GM12878 (cell line): Measurements from ENCODE around the gene ZNF260. TPM values are rescaled to one million over a fixed set of nuclear protein-coding genes. Genes with fewer than 3 reads are reported as not detected.
A peak's percentile ranks its signal among the peaks of the same experiment; 100 is the strongest.

Experiments used
- ATAC-seq: fragments of 200-7000 bp; cut with Tn5 transposase; 3 replicates; pipeline ENCODE4 v1.9.1; 2020; ENCODE audit warnings: mild to moderate bottlenecking, moderate library complexity
- BruUV-seq: library from RNA; stranded (reverse); fragments of 400-500 nt; replicated peaks from 2 replicates; lab custom pipeline; 2021; lab: Mats Ljungman, UMichigan
- CTCF ChIA-PET: fragments of 300-600 bp; sonication (Branson Sonifier 250); formaldehyde crosslinking; extraction: SDS; loops from one replicate; lab custom pipeline; 2021; ENCODE audit warnings: inconsistent platforms; lab: Yijun Ruan, JAX
- POLR2A ChIA-PET: fragments of 350-600 bp; formaldehyde crosslinking; extraction: SDS; loops from one replicate; lab custom pipeline; 2021; ENCODE audit warnings: inconsistent platforms; lab: Charles Lee
- RAD21 ChIA-PET: fragments of 300-600 bp; sonication (Branson Sonifier 250); formaldehyde crosslinking; loops from one replicate; lab custom pipeline; 2023; ENCODE audit warnings: antibody characterized with exemption; ENCODE audit not compliant: unreplicated experiment; lab: Charles Lee
- SMC1A ChIA-PET: fragments of 300-600 bp; sonication (Branson Sonifier 250); formaldehyde crosslinking; loops from one replicate; lab custom pipeline; 2023; ENCODE audit not compliant: unreplicated experiment, uncharacterized antibody; lab: Charles Lee
- DNase-seq: peaks from one replicate; pipeline ENCODE4 v3.0.0-alpha.2; 2011; ENCODE audit warnings: low read depth, low spot score
- FAIRE-seq: peaks from 3 replicates; lab custom pipeline; 2011; peaks lifted over from hg19 to GRCh38; lab: Jason Lieb, UNC
- H2AFZ ChIP-seq: 2 replicates; pipeline ENCODE4 v1.6.0; 2011; ENCODE audit warnings: low read depth, low read length, control low read depth; ENCODE audit not compliant: control insufficient read depth
- H3K27ac ChIP-seq: 2 replicates; pipeline ENCODE4 v1.5.1; 2011; ENCODE audit warnings: control low read depth; ENCODE audit not compliant: control insufficient read depth, insufficient read depth
- H3K27me3 ChIP-seq, 2 experiments: replicated peaks in 1 of 2; 2 replicates each; pipeline versions ENCODE4 v1.6.0 to v1.6.1; 2011; ENCODE audit warnings: low read length in 1 of 2; ENCODE audit not compliant: control insufficient read depth in 2 of 2, insufficient read depth in 2 of 2
- H3K36me3 ChIP-seq, 2 experiments: 2 replicates each; pipeline ENCODE4 v1.5.1; 2011; ENCODE audit warnings: low read length in 1 of 2; ENCODE audit not compliant: control insufficient read depth in 2 of 2, insufficient read depth in 2 of 2
- H3K4me1 ChIP-seq: 2 replicates; pipeline ENCODE4 v1.6.1; 2011; ENCODE audit warnings: mild to moderate bottlenecking, low read length, moderate library complexity, mixed read lengths; ENCODE audit not compliant: control insufficient read depth, insufficient read depth
- H3K4me2 ChIP-seq: 2 replicates; pipeline ENCODE4 v1.6.0; 2011; ENCODE audit warnings: control low read depth; ENCODE audit not compliant: control insufficient read depth, insufficient read depth
- H3K4me3 ChIP-seq: fragments of 200-600 bp; sonication (generic); 2 replicates; pipeline ENCODE4 v1.5.1; 2016
- H3K79me2 ChIP-seq: 2 replicates; pipeline ENCODE4 v1.6.0; 2011; ENCODE audit warnings: low read length; ENCODE audit not compliant: control insufficient read depth, insufficient read depth
- H3K9ac ChIP-seq: 2 replicates; pipeline ENCODE4 v1.8.0; 2011; ENCODE audit warnings: low read length, control low read depth, mixed read lengths; ENCODE audit not compliant: control insufficient read depth, insufficient read depth
- H3K9me3 ChIP-seq: replicated peaks from 3 replicates; pipeline ENCODE4 v1.5.1; 2011; ENCODE audit warnings: mild to moderate bottlenecking, low read length; ENCODE audit not compliant: control insufficient read depth, insufficient read depth
- H4K20me1 ChIP-seq: 2 replicates; pipeline ENCODE4 v1.6.0; 2011; ENCODE audit not compliant: control insufficient read depth, insufficient read depth
- CBFB ChIP-seq: IDR thresholded peaks from 2 replicates; pipeline ENCODE4 v1.6.1; 2016; ENCODE audit warnings: antibody characterized with exemption, low read depth
- CEBPZ ChIP-seq: fragments of 150-350 bp; IDR thresholded peaks from 2 replicates; pipeline ENCODE4 v1.6.1; 2016; ENCODE audit warnings: low read depth, low read length
- CHD2 ChIP-seq: IDR thresholded peaks from 2 replicates; pipeline ENCODE4 v1.6.1; 2011; ENCODE audit warnings: low read depth, low read length, improper control_type of control experiment, borderline replicate concordance
- ELK1 ChIP-seq: IDR thresholded peaks from 2 replicates; pipeline ENCODE4 v1.6.1; 2012; ENCODE audit warnings: low read depth, low read length, improper control_type of control experiment
- EZH2 ChIP-seq: IDR thresholded peaks from 2 replicates; pipeline ENCODE4 v1.6.1; 2012; ENCODE audit warnings: low read depth, mild to moderate bottlenecking, control low read depth, inconsistent platforms, low read length, borderline replicate concordance; ENCODE audit not compliant: control insufficient read depth
- FOXM1 ChIP-seq: IDR thresholded peaks from 2 replicates; pipeline ENCODE4 v1.6.1; 2012; ENCODE audit warnings: low read depth, mild to moderate bottlenecking, inconsistent platforms, low read length, moderate library complexity
- JUND ChIP-seq: IDR thresholded peaks from 2 replicates; pipeline ENCODE4 v1.6.1; 2012; ENCODE audit warnings: low read depth, mild to moderate bottlenecking, low read length, improper control_type of control experiment, moderate library complexity
- POLR2AphosphoS2 ChIP-seq: IDR thresholded peaks from 2 replicates; pipeline ENCODE4 v1.6.1; 2011; ENCODE audit warnings: low read depth, mild to moderate bottlenecking, low read length, improper control_type of control experiment, moderate library complexity
- RB1 ChIP-seq: fragments of 450-650 bp; formaldehyde crosslinking; IDR thresholded peaks from 2 replicates; pipeline ENCODE4 v1.6.1; 2017; ENCODE audit warnings: mild to moderate bottlenecking, borderline replicate concordance
- STAT3 ChIP-seq: IDR thresholded peaks from 2 replicates; pipeline ENCODE4 v1.6.1; 2011; ENCODE audit warnings: low read depth, low read length, improper control_type of control experiment
- USF2 ChIP-seq: IDR thresholded peaks from 2 replicates; pipeline ENCODE4 v1.6.1; 2011; ENCODE audit warnings: low read depth, low read length, improper control_type of control experiment, borderline replicate concordance
- WGBS: methylation state at CpG from one replicate; pipeline ENCODE4 v1.1.6; 2016; ENCODE audit warnings: low lambda C conversion rate; ENCODE audit not compliant: insufficient replicate concordance, insufficient coverage; ENCODE audit errors: missing lambda C conversion rate; 5-methylcytosine and 5-hydroxymethylcytosine counted together
- in situ Hi-C: fragments of 300-500 bp; cut with MboI; formaldehyde crosslinking; loops from 9 replicates; pipeline ENCODE4 v1.14.3; 2018; ENCODE audit warnings: mixed read lengths
- intact Hi-C: fragments of 100-400 bp; cut with micrococcal nuclease; formaldehyde crosslinking; loops from one replicate; pipeline ENCODE4 v1.14.2; 2022; ENCODE audit not compliant: unreplicated experiment
- polyA plus RNA-seq, 11 experiments: library from polyadenylated mRNA; depleted of rRNA in 4 of 11; unstranded in 6 of 11; stranded (reverse) in 5 of 11; fragments of >200 nt; fragmentation: Nextera tagmentation in 4 of 11; fragmentation: Illumina TruSeq in 1 of 11; extraction: Ambion mirVana in 4 of 11; extraction: Trizol in 1 of 11; gene quantifications; 1 replicate in 1 of 11; 2 replicates in 10 of 11; pipeline versions ENCODE4 v1.2.1 to v1.2.3, GENCODE V29; 2011 to 2016; ENCODE audit warnings: inconsistent platforms in 2 of 11, missing spikeins in 2 of 11, low read depth in 1 of 11
- total RNA-seq, 4 experiments: library from RNA; depleted of rRNA in 3 of 4; stranded (reverse); fragments of >200 nt in 3 of 4; fragmentation: Illumina TruSeq in 1 of 4; extraction: Trizol in 1 of 4; gene quantifications; 2 replicates each; pipeline versions ENCODE4 v1.2.1 to v1.2.3, GENCODE V29; 2013 to 2021

Gene ZNF260
- total and polyA plus RNA-seq, 10 of the 15 experiments (the other 5 are each of a cell fraction or from before 2014, with no cell fraction given) = 1.9 to 9.7 (median 7.1) TPM

DNA sequence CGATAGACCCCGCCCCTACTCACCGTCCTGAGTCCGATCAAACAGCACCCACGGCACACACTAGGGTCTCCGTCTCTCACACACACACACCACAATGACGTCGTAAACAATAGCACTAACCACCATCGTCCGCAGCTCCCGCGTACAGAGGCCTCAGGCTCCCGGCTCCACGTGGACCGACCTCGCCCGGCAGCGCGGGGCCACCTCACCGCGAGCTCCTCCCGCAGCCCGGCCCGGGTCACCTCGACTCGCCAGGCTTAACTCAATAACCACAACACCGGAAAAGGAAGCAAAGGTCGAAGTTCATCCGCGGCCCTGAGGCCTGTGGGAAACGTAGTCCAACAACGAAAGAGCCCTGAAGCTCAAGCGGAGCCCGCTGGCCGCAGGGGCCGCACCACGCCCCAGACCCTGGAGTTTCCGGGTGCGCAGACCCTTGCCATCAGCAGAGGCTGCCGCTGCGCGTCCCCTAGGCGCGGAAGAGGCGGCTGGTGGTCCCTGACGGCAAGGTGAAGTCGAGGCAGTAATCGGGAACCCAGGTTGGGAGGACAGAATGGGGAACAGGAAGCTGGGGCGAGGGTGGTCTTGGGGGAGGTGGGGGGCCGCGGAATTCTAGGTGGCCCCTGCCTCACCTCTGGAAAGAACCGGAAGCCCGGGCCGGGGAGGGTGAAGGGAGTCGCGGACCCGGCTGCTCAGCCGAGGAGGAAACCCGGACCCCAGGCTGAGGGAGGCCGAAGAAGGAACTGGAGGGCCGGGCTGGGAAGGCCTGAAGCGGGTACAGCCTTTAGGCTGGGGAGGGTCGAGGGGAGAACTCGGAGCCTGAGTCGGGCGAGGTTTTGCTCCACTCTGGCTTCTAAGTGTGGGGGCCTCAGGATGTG is 45.2 kb upstream of the ZNF260 start, which contains the start of gene ZNF529:
ZNF529 (minus strand) TSS at position 273 of the 875 bp plus-strand sequence. CDS start 946 bp downstream, outside the sequence.
- peaks cover 22% of the 10 kb centered on the region for H3K79me2 ChIP-seq
- peak; percentile 97 for ATAC-seq
- H3K4me2 ChIP-seq = peak within 1 kb of the TSS; percentile 67
- H3K4me1 ChIP-seq = no peaks in the 10 kb centered on the region
- H3K4me3 ChIP-seq = peak within 1 kb of the TSS; percentile 91
- SMC1A ChIA-PET = interaction anchor here (0.9 to 1.8 kb wide), 5 partner anchors 29 to 277 kb away, joined by 3 to 5 read pairs (median 5); partner anchors contain the start of genes ZNF260, ZNF345, ZNF382 and ZNF850
- FAIRE-seq = peak; percentile 54
- intact Hi-C loops = loop anchor here (1.0 kb wide), 1 partner anchor 45 kb away; the partner anchor contains the start of gene ZNF260
- peak within 1 kb of the TSS; percentile 79 for H3K9ac ChIP-seq
- peaks cover 0 to 6% of the 10 kb centered on the region in 2 experiments; a peak in 3 of 4 replicates for H3K36me3 ChIP-seq
- H4K20me1 ChIP-seq = no peaks in the 10 kb centered on the region
- in situ Hi-C loops = no loop called here
- RAD21 ChIA-PET = interaction anchor here (1.0 to 1.9 kb wide), 3 partner anchors 31 to 276 kb away, joined by 3 to 13 read pairs (median 4); partner anchors contain the start of gene ZNF382
- H3K27me3 ChIP-seq = no peaks in the 10 kb centered on the region
- CTCF ChIA-PET = interaction anchor here (0.9 kb wide), 1 partner anchor 32 kb away, joined by 3 read pairs; the partner anchor contains the start of gene ZNF382
- WGBS = under 1% methylated on average over 45 of the region's 66 CpGs
- H2AFZ ChIP-seq = peak within 1 kb of the TSS; percentile 93
- peak within 1 kb of the TSS; percentile 87 for H3K27ac ChIP-seq
- peak; percentile 74 for DNase-seq
- H3K9me3 ChIP-seq = peaks cover 11% of the 10 kb centered on the region
- no TSS peak for BruUV-seq
- POLR2A ChIA-PET = interaction anchor here (0.6 to 1.4 kb wide), 5 partner anchors 44 to 795 kb away, joined by 3 to 9 read pairs (median 4); partner anchors contain the start of genes ZNF260 and ZNF345
- TF ChIP-seq USF2 = no peak
- TF ChIP-seq CHD2 = peak; percentile 74; the same call in 1 of the 2 replicates
- no peak for TF ChIP-seq JUND
- TF ChIP-seq STAT3 = no peak
- TF ChIP-seq FOXM1 = no peak
- TF ChIP-seq ELK1 = peak; percentile 69
- TF ChIP-seq CEBPZ = no peak
- TF ChIP-seq RB1 = peak; percentile 69; the same call in 1 of the 2 replicates
- TF ChIP-seq CBFB = peak; percentile 91
- peak; percentile 76; the same call in 1 of the 2 replicates for TF ChIP-seq POLR2AphosphoS2
- no peak for TF ChIP-seq EZH2
